ENCODE results near the gene JAKMIP3.
"Not testable (repeated sequence)": the region's sequence is repeated elsewhere in the genome, so short reads cannot be mapped to it uniquely, and the experiment has no call there.

The JAKMIP3 gene

DNA sequence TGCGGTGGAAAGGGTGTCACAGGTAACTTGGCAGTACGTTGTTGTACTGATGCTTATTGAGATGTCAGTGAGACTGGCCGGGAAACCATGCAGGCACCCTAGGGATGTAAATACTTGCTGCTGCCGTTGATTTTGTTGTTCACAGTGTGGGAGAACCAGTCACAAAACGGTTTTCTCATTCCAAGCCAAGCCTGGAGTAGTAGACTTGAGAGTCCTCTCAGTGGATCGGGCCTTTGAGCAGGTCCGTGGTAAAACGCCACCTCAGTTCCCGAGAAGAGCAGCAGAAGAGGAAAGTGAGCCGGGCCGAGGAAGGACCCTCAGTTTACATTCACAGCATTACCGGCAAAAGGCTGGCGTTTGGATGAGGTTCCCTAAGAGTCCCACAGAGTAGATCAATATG lies 1.1 kb downstream of the JAKMIP3 start:
- DNase-seq = no peak

GRCh38 chr10:132068431-132069121 lies 2.8 kb downstream of the JAKMIP3 start:
- no peak for DNase-seq

DNA sequence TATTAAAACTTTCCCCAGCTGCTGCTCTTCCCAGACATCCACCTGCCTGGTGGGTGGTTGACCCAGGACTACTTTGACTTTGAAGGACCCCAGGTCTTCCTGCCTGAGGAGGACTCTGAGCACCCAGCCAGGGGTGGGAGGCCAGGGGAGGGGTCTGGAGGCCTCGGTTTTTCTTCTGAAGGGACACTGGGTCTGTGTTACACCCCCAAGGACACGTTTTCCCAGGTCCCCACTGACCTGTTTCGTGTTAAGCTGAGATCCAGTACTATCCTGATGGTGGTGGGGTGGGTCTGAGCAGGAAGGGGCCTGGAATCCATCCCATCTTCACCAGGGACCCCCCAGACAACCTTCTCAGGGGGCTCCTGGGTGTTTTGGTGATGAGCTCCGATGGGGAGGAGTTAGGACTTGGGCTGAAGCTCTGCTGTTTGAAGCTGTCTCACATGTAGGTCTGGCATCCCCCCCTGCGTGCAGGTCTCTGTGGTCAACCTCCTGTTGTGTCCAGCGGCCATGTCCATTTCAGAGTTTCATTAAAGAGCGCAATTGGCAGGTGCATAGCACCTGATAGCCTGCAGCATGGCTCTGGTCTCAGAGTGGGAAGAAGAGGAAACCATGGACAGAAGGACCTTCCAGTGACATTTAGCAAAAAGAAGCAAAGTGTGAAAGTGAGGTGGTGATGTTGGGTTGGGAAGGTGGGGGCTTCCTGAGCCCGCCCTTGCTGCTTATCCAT lies 3.5 kb downstream of the JAKMIP3 start:
- no peak for DNase-seq

- no peak for DNase-seq
These were observed 4.1 kb downstream of the JAKMIP3 start for GRCh38 chr10:132069849-132070182.

DNA sequence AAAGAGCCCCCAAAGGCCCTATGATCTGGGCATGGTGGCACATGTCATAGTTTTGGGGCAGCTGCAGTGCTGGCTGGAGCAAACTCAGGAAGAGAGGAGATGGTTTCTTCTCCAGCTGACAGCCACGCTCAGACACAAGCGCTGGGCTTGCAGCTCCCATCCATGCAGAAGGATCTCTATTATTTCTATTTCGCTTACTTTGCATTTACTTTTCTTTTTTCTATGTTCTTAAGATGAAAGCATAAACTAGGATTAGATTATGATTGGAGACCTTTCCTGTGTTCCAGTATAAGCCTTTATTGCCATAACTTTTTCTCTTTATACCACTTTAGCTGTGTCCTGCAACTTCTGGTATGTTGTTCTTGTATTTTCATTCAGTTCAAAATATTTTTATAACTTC lies 5.0 kb downstream of the JAKMIP3 start:
- DNase-seq = no peak

GRCh38 chr10:132071667-132072066 lies 5.9 kb downstream of the JAKMIP3 start:
- DNase-seq = no peak

DNA sequence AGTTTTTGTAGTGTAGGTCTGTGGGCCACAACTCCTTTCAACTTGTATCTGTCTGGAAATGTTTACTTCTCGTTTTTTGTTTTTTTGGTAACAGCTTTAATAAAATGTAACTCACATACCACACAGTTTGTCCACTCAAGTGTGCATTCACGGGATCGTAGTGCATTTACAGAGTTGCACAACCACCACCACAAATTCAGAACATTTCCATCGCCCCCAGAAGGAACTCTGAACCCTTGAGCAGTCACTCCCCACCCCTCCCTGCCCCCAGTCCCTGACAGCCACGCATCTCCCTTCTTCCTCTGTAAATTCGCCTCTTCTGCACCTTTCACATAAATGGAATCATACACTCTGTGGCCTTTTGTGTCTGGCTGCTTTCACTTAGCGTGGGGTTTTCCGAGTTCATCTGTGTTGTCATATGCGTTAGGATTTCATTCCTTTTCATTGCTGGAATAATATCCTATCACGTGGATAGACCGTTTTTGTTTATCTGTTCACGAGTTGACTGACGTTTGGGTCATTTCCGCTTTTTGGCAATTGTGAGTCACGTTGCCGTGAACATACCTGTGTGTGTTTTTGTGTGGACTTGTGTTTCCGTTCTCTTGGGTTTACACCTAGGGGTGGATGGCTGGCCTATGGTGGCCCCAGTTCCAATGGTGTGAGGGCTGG lies 10.3 kb downstream of the JAKMIP3 start:
- DNase-seq = no peak

DNA sequence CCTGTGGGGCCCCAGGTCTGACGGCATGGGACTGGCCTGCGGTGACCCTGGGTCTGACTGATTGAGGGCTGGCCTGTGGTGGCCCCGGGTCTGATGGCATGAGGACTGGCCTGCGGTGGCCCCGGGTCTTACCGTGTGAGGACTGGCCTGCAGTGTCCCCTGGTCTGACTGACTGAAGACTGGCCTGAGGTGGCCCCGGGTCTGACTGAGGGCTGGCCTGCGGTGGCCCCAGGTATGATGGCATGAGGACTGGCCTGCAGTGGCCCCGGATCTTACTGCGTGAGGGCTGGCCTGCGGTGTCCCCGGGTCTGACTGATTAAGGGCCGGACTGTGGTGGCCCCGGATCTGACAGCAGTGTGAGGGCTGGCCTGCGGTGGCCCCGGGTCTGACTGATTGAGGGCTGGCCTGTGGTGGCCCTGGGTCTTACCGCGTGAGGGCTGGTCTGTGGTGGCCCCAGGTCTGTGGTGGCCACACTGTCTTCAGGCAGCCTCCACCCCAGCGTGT lies 10.9 kb downstream of the JAKMIP3 start:
- DNase-seq = no peak

- DNase-seq = no peak
These were observed 11.3 kb downstream of the JAKMIP3 start for GRCh38 chr10:132077091-132077490.

- no peak for DNase-seq
These were observed 13.1 kb downstream of the JAKMIP3 start for GRCh38 chr10:132078746-132079345.

DNA sequence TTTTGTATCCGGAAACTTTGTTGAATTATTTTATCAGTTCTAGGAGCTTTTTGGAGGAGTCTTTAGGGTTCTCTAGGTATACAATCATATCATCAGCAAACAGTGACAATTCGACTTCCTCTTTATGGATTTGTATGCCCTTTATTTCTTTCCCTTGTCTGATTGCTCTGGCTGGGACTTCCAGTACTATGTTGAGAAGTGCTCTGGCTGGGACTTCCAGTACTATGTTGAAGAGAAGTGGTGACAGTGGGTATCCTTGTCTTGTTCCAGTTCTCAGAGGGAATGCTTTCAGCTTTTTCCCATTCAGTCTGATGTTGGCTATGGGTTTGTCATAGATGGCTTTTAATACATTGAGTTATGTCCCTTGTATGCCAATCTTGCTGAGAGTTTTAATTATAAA lies 18.6 kb downstream of the JAKMIP3 start:
- DNase-seq = not testable (repeated sequence)

GRCh38 chr10:132093236-132093635 lies 27.5 kb downstream of the JAKMIP3 start:
- not testable (repeated sequence) for DNase-seq

GRCh38 chr10:132094581-132095234 lies 29.0 kb downstream of the JAKMIP3 start:
- DNase-seq = peak in 1 of 3 experiments; percentile 2

GRCh38 chr10:132095403-132096113 lies 29.8 kb downstream of the JAKMIP3 start:
- DNase-seq = no peak

- DNase-seq = no peak
These were observed 30.5 kb downstream of the JAKMIP3 start for GRCh38 chr10:132096223-132096622.

DNA sequence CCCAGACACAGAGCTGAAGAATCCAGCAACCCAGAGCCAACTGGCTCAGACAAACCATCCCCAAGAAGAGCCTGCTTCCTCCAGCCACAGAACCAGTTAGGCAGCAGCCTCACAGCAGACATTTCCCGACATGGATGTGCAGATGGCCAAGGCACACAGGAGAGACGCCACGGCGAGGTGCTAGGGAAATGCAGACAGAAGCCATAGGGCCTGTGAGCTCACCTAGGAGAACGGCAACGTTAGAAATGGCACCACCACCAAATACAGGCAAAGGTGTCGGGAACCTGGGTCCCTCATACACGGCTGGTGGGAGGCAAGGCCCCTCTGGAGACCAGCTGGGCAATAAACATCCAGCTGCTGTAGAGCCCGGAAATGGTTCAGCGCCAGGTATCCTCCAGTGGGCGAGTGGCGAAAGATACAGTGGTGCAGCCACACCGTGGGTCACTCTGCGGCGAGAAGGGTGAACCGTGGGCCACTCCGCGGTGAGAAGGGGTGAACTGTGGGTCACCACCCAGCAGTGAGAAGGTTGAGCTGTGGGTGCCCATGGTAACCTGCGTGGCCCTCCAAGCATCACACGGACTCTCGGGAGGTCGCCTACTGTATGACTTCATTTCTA lies 31.2 kb downstream of the JAKMIP3 start:
- DNase-seq = no peak

DNA sequence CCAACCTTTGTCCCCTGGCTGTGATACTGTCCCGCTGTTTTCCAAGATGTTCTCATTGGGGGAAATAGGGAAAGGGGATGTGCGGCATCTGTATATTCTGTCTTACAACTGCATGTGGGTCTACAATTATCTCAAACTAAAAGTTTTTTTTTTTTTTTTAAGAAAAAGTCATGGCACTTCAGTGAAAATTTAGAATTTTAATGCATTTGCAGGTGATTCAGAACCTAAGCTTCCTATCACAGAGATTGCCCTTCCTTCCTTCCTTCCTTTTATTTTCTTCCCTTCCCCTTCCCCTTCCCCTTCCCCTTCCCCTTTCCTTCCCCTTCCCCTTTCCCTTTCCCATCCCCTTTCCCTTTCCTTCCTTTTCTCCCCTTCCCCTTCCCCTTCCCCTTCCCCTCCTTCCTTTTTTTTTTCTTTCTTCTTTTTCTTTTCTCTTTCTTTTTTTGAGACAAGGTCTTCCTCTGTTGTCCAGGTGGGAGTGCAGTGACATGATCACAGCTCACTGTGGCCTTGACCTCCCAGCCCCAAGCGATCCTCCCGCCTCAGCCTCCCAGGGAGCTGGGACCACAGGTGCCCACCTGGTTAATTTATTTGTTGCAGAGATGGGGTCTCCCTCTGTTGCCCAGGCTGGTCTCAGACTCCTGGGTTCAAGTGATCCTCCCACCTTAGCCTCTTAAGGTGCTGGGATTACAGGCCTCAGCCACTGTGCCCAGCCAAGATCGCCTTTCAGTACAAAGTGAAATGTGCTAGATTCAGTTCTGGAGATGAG lies 32.0 kb downstream of the JAKMIP3 start:
- DNase-seq = no peak

DNA sequence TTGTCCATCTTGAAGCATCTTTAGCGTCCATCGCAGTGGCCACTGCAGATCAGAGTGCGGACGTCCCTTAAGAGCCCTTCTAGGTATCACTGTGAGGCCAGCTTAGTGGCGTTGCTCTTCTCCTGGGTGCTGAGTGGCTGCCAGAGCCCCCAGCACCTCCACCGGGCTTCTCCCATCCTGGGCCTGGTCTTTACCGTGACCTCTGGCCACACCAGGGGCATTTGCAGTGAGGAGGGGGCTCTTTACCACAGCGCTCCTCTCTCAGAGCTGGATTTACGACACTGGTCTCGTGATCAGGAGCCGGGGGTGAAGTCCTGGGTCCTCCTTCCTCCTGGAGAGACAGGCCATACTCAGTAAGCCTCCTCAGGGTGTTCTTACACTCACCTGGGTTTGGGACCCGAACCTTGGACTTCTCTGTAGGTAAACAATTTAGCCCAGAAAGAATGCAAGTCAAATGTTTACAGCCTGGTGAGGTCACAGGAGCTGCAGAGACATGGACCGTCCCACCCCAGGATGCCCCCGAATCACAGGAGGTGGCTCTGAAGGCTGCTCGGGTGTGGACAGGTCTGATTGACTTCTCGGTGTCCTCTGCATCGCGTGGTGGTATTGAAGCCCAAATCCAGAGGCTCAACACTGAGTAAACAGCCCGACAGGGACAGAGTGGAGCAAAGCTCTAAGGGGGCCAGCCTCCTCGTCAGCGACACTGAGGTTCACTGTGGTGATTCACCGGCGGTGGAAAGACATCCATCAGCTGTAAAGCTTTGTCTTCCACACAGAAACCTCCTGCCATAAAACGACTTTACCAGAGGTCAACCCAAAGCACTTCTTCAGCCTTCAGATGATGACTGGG lies 33.0 kb downstream of the JAKMIP3 start:
- DNase-seq = no peak

DNA sequence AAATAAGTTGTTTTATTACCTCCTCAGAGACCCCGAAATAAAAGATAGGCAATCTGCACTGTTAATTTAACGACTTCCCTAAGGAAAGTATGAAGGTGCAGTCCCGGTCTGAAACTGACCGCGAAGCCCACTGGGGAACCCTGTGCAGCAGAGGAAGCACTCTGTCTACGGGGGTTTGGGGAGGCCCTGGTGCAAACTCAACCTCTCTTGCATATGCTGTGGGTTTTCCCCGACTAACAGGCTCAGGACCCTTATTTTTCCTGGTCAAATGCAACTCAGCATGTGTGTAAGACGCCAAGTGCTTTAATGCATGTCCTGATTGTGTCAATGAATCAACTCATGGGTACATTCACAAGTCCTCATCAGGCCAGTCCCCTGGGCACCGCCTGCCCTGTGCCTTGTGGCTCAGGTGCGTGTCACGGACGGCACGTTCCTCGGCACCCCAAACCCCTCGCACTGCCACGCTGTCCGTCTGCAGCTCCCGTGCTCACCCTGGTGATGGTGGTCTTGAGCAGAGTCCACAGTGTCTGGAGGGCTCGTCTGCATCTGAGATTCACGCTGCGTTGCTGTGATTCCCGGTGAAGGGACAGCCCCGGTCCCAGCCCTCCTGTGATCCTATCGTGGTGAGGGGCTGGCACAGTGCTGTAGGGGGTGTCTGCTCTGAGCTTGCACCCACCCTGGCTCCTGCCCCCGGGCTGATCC lies 33.8 kb downstream of the JAKMIP3 start:
- DNase-seq = no peak

Measured in NCI-H1417 (cell line).